CD4-positive, alpha-beta T cell treated with Interleukin-10 for 1 hour (primary cell): ENCODE measurements around the gene IRF2BPL.

ENCODE experiments used
- DNase-seq: peaks from one replicate; pipeline ENCODE4 v3.0.0-alpha.2; 2020

The IRF2BPL gene

DNA sequence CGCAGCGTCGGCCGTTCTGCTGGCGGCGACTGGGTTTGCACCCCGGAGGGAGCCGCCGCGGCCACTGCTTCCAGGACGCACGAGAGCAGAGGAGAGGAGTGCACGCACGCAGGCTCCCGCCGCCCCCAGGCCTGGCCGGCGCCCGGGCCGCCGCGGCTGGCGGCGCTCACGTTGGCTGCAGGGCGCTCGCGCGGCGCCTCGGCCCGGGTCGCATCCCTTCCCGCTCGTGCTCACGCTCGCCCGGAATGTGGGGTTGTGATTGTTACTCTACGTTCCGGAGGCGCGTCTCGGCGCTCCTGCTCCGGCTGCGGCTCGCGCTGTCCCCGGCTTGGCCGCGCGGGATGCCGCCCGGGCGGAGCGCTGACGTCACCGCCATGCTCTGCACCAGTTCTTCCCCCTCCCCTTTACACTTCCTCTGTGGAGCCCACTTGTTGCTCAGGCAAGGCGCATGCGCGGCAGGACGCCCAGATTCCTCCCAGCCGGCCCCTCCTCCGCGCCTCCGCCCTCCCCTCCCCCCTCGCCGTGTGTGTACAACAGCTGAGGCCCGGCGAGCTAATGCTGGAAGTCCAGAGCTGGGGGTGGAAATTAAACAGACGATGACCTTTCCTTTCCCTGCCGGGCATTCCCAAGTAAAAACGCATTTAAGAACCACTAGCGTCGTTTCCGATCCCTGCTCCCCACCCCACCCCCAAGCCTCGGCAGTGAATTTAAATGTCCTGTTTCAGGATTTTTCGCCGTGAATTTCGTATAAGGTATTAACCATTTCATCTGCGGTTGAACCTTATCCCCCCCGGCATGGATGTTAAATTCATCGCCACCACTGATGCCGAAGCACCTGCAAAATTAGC lies at the start of gene IRF2BPL:
TSS of gene IRF2BPL (minus strand) at position 325 of the 848 bp plus-strand sequence. CDS start 916 bp downstream, outside the sequence.
- DNase-seq: peak; percentile 96

DNA sequence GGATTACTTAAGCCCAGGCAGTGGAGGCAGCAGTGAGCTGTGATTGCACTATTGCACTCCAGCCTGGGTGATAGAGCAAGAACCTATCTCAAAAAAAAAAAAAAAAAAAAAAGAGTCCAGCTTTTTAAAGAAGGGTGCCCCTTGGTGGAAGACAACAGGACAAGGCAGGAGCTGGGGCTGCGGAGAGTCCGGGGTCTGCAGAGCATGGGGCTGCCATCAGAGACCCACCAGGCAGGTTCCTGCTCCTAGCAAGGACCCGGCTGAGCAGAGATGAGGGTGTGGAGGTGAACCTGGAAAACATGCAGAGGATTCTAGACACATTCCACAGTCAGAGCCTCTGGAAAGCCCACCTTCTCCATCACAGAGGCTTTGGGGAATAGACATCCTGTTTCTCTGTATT lies 48.5 kb upstream of the IRF2BPL start:
- no peak for DNase-seq

DNA sequence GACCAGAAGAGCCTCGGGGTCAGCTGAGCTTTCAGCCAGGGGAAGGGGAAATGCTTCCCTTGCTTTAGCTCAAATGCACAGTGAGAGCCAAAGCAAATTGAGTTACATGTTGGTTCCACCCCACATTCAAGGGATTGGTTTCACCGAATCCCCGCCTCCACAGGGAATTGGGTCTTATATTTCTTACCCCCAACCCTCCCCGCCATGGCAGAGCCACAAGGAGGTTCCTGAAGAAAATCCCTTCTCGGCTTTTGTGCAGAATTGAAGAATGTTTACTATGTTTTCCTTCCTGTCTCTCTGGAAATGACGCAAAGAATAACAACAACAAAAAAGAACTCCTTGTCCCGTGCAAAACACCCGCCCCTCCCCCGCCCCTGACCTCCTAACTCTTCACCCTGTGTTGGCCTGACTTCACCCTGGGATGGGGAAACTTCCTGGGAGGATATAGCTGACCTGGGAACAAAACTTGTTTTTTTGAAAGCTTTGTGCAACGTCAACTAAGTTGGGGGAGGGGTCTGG lies 47.7 kb upstream of the IRF2BPL start:
- no peak for DNase-seq

DNA sequence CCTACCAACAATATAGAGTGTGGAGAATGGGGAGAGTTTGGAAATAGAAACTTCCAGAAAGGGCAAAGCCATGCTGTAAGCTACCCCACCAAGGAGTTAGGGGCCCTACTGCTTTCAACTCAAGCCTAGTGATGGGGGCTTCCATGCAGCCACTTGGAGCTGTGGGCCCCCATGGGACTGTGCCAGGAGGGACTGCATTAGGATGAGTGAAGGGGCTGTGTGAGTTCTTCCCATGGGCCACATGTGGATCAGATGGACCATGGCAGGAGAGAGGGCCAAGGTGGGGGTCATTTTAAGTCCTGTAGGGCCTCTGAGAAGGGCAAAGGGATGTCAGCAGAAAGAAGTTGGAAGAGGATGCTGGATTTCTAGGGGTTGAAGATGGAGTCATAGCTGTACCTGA lies 46.5 kb upstream of the IRF2BPL start:
- no peak for DNase-seq

DNA sequence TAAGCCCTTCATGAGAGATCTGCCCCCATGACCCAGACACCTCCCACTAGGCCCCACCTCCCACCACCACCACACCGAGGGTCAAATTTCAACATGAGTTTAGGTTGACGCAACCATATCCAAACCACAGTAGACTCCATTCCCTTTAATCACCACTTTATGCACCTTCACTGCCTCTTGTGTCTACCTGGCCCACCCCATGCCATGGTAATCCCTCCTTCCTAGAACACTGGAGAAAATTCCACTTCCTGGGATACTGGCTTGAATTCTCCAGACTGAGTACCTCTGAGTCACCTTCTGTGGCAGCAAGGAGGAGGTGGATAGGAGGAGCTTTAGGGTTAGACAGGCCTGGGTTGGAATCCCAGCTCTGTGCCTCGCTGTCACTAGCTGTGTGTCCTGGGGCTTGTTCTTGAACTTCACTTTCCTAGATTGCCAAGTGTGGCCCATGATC lies 43.5 kb upstream of the IRF2BPL start:
- no peak for DNase-seq

DNA sequence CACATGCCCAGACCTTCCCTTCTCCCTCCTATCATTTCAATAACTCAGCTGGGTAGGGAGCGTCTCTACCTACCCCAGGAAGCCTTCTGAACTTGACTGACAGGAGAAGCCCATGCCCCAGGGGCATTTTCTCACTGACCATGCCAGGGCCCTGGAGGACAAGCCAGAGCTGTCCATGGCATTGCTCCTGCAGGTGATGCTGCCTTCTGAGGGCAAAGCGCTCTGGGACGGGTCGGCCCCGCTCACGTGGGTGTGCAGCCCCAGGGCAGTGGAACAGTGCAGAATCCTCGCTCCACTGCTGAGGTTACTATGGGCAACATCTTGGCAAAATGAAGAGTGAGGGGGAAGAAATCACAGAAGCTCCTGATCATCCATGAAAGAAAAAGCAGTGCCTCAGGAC lies 41.0 kb upstream of the IRF2BPL start:
- DNase-seq: no peak

DNA sequence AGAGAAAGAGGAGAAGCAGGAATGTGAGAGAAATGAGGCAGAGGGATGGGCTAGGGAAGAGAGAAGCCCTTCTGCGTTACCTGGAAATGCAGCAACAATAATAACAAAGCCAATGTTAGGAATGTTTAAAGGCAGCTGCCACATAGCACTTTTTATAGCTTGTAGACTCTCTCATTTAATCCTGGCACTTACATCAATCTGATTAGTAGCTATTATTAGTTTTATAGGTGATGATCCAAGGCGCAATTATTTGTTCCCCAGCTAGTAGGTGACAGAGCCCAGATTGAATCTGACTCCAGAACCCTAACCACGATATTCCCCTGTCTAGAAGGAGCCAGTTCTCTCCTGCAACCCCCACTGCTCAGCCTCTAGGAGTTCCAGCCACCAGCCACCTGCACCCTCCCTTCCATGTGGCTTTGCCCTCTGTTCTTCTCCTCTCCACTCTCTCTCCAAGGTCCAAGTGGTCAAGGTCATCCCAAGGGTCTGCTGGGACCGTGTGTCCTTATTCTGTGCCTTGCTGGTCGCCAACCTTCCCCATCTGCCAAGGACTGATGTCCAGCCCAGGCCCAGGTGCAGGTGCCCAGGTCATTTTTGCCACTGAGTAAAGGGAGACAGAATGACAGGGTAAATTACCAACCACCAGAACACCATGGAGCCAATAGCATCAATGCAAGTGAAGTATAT lies 40.2 kb upstream of the IRF2BPL start:
- no peak for DNase-seq

DNA sequence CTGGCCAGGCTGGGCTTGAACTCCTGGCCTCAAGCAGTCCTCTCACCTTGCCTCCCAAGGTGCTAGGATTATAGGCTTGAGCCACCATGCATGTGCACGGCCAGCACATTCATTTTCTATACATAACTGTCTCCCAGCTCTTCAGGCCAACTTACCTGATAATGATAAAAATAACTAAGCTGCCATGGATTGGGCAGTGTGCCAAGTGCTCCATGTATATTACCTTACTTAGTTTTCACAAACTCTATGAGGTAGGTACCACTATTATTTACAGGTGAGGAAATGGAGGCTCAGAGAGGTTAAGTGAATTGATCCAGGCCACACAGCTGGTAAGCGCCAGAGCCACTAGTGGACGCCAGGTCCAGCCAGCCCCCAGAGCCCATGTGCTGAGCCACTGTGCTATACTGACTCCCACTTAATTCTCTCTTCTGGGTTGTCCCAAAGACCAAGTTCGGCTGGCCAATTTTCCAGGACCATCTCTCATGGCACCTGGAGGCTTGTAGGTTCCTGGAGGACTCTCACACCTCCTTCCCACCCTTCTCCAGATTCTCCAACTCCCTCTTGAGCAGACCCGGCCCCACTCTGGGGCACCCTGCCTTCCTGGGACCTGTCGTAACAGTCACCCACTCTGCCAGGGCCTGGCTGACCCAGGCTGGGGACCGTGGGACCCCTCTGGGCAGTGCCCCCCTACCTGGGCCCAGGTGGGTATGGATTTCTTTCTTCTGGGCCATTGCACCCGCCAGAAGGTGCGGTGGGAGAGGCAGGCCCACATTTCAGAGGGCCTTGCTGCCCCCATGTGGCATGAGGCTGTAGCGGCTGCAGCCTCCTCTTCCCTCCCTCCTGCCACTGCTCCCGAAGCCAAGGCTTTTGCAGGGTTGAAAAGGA lies 39.4 kb upstream of the IRF2BPL start:
- peak; percentile 65 for DNase-seq

DNA sequence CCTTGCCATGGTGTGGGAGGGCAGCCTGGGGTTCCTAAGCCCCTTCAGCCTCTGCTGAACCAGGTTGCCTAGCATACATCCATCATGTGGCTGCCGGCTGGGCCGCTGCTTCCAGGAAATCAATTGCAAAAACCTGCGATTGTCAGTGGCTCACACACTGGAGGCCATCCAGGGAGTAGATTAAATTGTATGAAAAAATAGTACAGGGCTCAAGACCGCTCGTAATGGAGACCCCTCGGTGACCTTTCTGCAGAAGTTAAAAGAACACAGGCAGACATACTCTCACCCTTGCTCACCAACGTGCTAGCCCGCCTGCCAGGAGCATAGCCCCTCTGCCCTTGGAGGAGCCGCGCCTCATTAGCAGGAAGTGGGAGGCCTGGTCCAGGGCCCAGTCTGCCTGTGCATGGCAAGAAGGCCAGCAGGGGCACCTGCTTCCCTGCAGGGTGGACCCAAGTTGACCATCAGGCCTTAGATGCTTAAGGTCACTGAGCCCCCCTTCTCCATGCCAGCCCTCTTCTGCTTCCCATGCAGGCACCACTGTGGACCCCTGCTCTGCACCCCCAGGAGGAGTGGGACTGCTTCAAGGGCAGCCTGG lies 38.2 kb upstream of the IRF2BPL start:
- DNase-seq: no peak

DNA sequence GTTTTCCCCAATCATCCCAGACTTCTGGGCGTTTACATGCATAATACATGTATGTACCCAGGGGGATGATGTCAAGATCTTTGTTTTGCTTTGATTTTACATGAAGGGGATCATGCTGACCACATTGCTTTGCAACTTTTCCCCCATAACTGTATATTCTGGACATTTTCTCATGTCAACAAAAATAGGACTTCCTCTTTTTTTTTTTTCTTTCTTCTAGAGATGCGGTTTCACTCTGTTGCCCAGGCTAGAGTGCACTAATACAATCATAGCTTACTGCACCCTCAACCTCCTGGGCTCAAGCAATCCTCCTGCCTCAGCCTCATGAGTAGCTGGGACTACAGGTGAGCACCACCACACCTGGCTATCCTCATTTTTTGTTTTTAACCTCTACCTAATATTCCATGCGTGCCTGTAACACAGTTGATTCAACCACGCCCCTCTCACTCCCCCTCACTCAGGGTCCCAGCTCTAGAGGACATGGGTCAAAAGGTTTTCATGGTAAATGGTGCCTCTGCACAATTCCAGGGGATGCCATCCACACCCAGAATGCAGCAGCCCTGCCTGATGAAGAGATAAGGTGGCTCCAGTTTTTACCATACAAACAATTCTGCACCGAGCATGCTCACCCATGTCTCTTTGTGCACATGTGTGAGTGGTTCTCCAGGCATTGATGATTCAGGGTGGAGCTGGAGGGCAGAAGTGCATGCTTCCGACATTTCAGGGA lies 37.5 kb upstream of the IRF2BPL start:
- no peak for DNase-seq

DNA sequence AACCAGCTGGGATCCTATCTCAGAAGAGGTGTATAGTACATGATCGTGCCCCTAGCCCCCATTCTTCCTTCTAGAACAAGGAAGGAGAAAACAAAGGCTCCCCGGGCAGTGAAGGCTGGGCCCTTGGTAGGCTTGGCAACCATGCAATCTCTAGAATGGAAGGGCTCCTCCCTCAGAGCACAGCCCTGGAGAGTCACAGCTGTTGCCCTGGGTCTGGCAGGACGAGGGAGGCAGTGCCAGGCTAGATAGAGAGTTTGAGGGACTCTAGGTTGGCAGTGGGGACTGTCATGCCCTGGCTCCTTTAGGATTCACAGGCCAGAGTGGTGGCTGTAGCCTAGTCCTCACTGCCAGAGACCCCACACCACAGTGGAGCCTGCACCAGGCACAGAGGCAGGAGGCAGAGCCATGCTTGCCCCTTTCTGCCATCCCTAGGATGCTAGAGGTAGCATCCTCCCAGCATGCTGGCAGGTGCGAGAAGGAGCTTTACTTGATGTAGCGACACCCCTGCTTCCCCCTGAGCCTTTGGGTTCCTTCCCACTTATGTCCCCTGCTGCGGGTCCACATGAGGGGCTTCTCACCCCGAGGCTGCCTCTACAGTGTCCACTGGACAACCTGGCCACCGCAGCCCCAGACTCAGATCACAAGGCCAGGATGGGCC lies 36.1 kb upstream of the IRF2BPL start:
- no peak for DNase-seq

DNA sequence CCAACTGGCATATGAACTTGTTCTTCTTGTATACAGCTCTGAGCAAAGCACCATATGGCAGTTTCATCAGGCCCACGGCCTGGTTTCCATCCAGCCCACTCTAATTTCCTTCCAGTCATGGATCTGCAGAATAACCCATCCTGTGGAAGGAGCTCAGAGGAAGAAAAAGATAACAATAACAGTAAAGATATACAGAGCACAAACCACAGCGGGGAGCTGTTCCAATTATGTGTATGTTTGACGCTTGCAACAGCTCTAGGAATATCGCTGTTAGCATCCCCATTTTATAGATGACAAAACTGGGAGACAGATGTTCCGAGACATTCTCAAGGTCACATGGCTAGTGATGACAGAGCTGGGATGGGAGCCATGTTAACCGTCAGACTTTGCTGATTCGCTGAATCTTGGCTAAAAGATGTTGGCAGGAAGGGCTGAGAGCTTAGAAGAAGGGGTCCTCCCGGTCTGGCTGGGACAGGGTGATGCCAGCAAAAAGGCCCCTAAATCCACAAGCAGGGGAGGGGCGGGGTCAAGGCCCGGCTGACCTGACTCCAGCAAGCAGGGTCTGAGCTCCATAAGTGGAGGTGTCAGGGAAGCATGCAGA lies 35.2 kb upstream of the IRF2BPL start:
- no peak for DNase-seq

DNA sequence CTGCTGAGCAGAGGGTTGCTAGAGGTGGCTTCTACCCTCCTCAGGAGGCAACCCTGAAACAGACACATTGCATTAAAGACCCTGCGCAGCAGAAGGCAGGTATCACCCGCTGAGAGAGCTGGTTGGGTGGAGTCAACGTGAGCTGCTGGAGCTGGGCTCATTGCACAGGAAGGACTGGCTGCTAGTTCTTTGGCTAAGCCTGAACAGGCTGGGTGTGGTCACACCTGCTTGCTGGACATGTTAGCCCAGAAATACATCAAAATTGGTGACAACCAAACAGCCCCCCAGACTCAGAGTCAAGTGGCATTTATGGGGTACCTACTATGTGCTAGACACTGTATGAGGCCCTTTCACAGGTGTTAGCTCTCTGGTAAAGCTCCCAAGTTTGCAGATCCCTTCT lies 33.8 kb upstream of the IRF2BPL start:
- DNase-seq: no peak

DNA sequence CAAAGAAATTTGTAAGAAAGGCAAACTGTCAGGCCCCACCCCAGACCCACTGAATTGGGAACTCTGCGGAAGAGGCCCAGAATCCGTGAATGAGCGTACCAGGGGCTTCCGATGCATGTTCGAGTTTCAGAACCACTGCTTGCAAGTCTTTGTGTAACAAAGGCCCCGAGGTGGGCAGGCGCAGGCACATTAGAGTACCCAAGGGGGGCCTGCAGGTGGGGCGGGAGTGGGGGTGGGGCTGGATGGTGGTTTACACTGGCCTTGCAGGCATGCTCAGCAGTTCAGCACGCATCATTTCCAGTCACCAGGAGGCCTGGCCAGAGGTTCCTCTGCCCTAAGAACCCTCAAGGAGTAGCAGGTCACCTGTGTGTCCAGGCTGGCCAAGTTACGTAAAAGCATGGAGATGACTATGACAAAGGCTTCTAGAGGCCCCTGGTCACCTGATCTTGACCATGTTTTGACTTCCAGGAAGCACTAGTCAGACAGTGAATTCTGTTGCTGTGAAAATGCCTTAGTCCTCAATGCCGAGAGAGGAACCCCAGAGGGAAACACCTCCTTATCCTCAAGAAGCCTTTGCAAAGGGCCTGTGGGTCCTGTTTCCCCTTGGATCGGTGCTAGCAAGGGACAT lies 33.2 kb upstream of the IRF2BPL start:
- no peak for DNase-seq

DNA sequence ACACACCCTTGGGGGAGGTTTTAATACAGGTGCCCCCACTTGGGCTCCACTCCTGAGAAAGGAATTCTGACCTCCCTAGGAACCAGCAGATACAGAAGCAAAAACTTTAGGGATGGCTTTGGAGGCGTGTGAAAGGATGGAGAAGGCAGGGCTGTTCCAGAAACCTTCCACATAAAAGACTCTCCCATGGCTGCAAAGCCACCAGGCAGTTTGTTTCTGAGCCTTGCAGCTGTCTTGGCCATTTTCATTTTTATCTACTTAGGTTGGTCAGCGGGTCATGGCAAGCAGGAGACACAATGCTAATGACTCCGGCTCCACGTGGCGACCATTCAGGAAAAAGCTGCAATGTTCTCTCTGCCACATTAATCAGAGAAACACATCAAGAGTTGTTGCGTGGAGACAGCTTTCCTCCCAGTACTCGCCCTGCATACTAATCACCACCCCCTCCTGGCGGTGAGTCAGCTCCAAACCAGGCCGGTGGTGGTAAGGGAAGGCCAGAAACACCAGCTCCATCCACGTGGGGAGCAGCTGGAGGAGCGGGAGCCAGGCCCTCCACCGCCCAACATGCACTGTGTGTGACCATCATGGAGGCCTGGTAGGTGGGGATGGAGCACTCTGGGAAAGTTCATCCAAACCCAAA lies 30.9 kb upstream of the IRF2BPL start:
- peak; percentile 43 for DNase-seq

DNA sequence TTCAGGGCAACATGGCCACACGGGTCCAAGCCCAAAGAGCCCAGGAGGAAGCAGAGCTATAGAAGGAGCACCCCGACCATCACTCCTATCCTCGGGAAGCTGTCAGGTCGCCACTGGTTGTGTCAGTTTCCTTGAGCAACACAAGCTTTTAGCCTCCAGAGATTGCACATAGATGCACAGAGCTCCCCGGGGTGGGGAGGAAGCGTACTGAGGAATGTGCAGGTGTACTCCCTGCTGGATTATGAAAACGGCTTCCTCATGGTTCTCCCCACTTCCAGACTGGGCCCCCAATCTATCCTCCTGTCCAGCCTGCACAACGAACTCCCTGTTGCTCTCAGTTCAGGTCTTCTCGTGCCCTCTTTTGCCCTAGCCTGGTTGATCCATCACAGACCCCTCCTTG lies 30.3 kb upstream of the IRF2BPL start:
- DNase-seq: no peak

DNA sequence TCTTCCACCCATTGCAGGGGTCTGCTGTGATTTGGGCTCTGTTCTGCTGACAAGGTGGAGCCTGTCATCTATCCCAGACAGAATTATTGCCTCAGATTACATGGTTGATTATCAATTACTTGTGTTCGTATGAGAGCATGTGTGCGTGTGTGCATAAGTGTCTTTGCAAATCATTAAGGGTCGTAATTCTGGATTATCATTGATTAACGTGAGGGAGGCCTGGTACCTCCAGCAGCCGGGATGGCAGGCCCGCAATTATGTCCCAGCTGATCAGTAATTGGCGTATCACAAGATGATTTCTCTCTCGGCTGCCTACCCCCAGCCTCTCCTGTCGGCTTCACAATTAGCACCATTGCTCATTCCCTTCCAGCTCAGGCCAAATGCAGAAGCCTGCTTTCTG lies 29.6 kb upstream of the IRF2BPL start:
- no peak for DNase-seq

DNA sequence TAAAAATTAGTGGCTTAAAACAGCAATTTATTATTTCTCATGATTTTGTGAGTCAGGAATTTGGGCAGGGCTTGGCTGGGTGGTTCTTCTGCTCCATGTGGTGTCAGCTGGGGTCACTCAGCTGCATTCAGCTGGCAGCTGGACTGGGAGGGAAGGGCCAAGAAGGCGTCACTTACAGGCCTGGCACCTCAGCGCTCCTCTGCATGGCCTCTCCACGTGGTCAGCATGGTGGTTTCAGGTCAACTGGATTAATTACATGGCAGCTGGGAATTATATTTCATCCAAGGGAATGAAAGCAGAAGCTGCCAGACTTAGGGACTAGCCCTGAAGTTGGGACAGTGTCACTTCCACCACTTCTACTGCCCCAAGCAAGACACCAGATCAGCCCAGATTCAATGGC lies 27.5 kb upstream of the IRF2BPL start:
- DNase-seq: no peak

DNA sequence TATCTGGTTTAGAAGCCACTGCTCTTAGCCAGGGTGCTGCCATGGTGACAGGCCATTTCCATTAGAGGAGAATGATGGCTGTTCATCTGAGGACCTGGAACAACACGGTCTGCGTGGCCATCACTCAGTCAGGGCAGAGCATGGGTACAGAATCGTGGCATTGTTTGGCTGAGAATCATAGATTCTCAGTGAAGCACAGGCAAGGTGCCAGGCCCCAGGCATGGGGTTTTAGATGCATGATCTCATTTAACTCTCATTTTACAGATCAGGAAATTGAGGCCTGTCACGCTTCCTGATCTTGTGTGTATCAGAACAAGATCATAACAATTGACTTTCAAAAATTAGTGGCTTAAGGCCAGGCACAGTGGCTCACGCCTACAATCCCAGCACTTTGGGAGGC lies 26.8 kb upstream of the IRF2BPL start:
- peak; percentile 41 for DNase-seq
